Muscle layer of duodenum (tissue), 2 donors: ENCODE data around the gene IKZF4.

Source experiments
- H3K27ac ChIP-seq: one replicate; pipeline ENCODE4 v1.7.0; 2013; ENCODE audit warnings: mild to moderate bottlenecking, low read length
- H3K27me3 ChIP-seq: one replicate; pipeline ENCODE4 v1.7.0; 2013; ENCODE audit warnings: low read depth, mild to moderate bottlenecking, control low read depth, low read length
- H3K36me3 ChIP-seq, 2 donors: one replicate each; pipeline ENCODE4 v1.7.0; 2013; ENCODE audit warnings: low read length in 2 of 2, control low read depth in 1 of 2, mild to moderate bottlenecking in 1 of 2; ENCODE audit not compliant: insufficient read depth in 2 of 2, control insufficient read depth in 1 of 2
- H3K4me1 ChIP-seq, 2 donors: one replicate each; pipeline ENCODE4 v1.7.0; 2013; ENCODE audit warnings: low read length in 2 of 2, mild to moderate bottlenecking in 2 of 2, control low read depth in 1 of 2, moderate library complexity in 1 of 2; ENCODE audit not compliant: insufficient read depth in 2 of 2, control insufficient read depth in 1 of 2
- H3K4me3 ChIP-seq, 2 donors: one replicate each; pipeline ENCODE4 v1.7.0; 2013; ENCODE audit warnings: low read length in 2 of 2, low read depth in 1 of 2, mild to moderate bottlenecking in 1 of 2
- H3K9me3 ChIP-seq, 2 donors: one replicate each; pipeline ENCODE4 v1.7.0; 2013; ENCODE audit warnings: low read length in 2 of 2, control low read depth in 1 of 2, mild to moderate bottlenecking in 1 of 2; ENCODE audit not compliant: control insufficient read depth in 1 of 2
- donor health status: healthy.

Gene IKZF4

GRCh38 chr12:56078427-56078826, 57.6 kb downstream of the IKZF4 start:
- H3K4me1 ChIP-seq, result peaks cover 0 to 22% of the 10 kb centered on the region in 2 donors
- H3K4me3 ChIP-seq, result peak overlapping the region in 1 of 2 donors; percentile 65
- peak overlapping the region; percentile 71 for H3K27ac ChIP-seq
- H3K36me3 ChIP-seq, result no peaks in the 10 kb centered on the region
- no peaks in the 10 kb centered on the region for H3K27me3 ChIP-seq
- H3K9me3 ChIP-seq, result no peaks in the 10 kb centered on the region

DNA sequence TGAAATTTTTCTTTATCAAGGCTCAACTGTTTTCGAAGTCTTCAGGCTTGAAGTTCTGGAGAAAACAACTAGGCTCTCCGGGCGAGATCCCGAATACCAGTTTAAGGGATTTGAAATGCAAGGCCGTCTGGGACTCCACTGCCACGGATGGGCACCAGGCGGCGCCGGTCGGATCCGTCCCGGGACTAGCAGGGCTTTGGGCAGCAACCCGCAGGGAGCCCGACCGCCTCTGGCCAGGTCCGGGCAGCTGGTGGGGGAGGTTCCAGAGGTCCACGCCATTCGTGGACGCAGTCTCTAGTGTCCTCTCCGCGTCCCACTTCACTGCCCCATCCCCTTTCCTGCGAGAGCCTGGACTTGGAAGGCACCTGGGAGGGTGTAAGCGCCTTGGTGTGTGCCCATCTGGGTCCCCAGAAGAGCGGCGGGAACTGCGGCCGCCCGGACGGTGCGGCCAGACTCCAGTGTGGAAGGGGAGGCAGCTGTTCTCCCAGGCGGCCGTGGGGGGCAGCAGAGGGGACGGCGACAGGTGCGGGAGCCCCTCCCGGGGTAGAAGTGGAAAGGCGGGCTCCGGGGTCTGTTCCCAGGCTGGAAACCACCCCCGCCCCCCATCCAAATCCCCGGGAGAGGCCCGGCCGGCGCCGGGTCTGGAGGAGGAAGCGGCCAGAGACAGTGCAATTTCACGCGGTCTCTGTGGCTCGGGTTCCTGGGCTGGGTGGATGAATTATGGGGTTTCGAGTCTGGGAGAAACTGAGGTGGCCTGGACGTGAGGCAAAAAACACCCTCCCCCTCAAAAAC, 58.3 kb downstream of the IKZF4 start:
- peak overlapping the region; percentile 71 for H3K27ac ChIP-seq
- peak overlapping the region; percentile 65 to 76 for H3K4me3 ChIP-seq
- H3K36me3 ChIP-seq, result no peaks in the 10 kb centered on the region
- H3K4me1 ChIP-seq, result peaks cover 0 to 22% of the 10 kb centered on the region in 2 donors
- no peaks in the 10 kb centered on the region for H3K9me3 ChIP-seq
- H3K27me3 ChIP-seq, result no peaks in the 10 kb centered on the region

GRCh38 chr12:56079723-56080555, 59.1 kb downstream of the IKZF4 start, which contains the start of gene ERBB3:
ERBB3 (plus strand) TSS chr12:56080165; CDS start chr12:56080301, 136 bp downstream.
- Histone ChIP-seq H3K27ac (peak within 1 kb of the TSS; percentile 82), H3K27me3 (no peaks in the 10 kb centered on the region), H3K4me3 (peak within 1 kb of the TSS; percentile 65 to 76), H3K4me1 (peaks cover 0 to 22% of the 10 kb centered on the region in 2 donors), H3K36me3 (no peaks in the 10 kb centered on the region), H3K9me3 (no peaks in the 10 kb centered on the region)

GRCh38 chr12:56080556-56081138, 59.8 kb downstream of the IKZF4 start:
- H3K4me1 ChIP-seq, result peaks cover 0 to 22% of the 10 kb centered on the region in 2 donors
- H3K27ac ChIP-seq, result peak overlapping the region; percentile 82

GRCh38 chr12:56081393-56082347, 60.8 kb downstream of the IKZF4 start:
- Histone ChIP-seq H3K9me3 (no peaks in the 10 kb centered on the region), H3K36me3 (no peaks in the 10 kb centered on the region), H3K4me1 (peaks cover 0 to 22% of the 10 kb centered on the region in 2 donors), H3K27me3 (no peaks in the 10 kb centered on the region), H3K4me3 (peak overlapping the region; percentile 65 to 76), H3K27ac (peak overlapping the region; percentile 82)

More at GRCh38 chr12:56080556-56081138, 59.8 kb downstream of the IKZF4 start:
- H3K9me3 ChIP-seq, result no peaks in the 10 kb centered on the region
- H3K4me3 ChIP-seq, result peak overlapping the region; percentile 65 to 76
- no peaks in the 10 kb centered on the region for H3K36me3 ChIP-seq
- H3K27me3 ChIP-seq, result no peaks in the 10 kb centered on the region

- Histone ChIP-seq H3K4me3 (peak overlapping the region in 1 of 2 donors; percentile 65), H3K4me1 (peaks cover 0 to 22% of the 10 kb centered on the region in 2 donors), H3K27ac (peak overlapping the region; percentile 82), H3K9me3 (no peaks in the 10 kb centered on the region), H3K36me3 (no peaks in the 10 kb centered on the region), H3K27me3 (no peaks in the 10 kb centered on the region)
Observed at GRCh38 chr12:56082382-56082781, 61.5 kb downstream of the IKZF4 start.

DNA sequence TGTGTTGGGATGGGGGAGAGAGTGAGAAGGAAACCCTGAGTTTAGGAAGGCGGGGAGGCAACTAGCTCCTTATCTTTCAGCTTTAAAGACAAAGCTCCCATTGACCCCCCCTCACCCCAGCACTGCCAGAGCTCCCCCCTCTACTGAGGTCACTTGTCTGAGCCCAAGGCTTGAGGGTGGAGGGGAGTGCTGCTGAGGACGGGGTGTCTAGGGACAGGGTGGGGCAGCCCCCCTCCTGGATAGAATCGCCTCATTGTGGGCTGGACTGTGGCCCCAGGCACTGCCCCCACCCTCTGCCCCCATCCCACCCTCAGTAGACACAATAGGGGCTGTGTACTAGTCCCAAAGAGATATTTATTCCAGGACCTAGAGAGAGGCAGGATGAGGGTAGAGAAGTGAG, 62.1 kb downstream of the IKZF4 start:
- Histone ChIP-seq H3K36me3 (no peaks in the 10 kb centered on the region), H3K4me1 (peaks cover 0 to 22% of the 10 kb centered on the region in 2 donors), H3K27me3 (no peaks in the 10 kb centered on the region), H3K27ac (peak overlapping the region; percentile 82), H3K9me3 (no peaks in the 10 kb centered on the region), H3K4me3 (no peak overlapping the region)

- H3K36me3 ChIP-seq, result no peaks in the 10 kb centered on the region
- H3K4me3 ChIP-seq, result no peak overlapping the region
- H3K27ac ChIP-seq, result no peak overlapping the region
- H3K27me3 ChIP-seq, result no peaks in the 10 kb centered on the region
- H3K4me1 ChIP-seq, result peaks cover 0 to 8% of the 10 kb centered on the region in 2 donors
- no peaks in the 10 kb centered on the region for H3K9me3 ChIP-seq
Observed at GRCh38 chr12:56084958-56085543, 64.2 kb downstream of the IKZF4 start.

DNA sequence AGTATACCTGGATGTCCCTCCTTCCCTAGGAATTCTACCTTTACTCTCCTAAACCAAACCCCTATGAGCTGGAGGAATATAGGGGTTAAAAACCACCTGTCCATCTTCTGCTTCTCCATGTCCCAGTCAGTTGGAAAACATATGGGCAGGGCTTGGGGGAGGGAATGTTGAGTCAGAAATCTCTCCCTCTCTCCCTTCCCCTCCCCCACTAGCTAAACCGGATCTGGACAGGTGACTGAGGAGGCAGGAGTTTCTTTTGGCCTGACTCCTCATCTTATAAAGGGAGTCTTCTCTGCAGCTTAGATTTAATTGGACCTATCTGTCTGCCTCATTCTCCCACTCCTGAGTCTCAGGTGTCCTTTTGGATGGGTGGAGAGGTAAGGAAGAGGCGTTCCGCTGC, 65.3 kb downstream of the IKZF4 start:
- Histone ChIP-seq H3K4me1 (no peaks in the 10 kb centered on the region), H3K27me3 (no peaks in the 10 kb centered on the region), H3K4me3 (no peak overlapping the region), H3K9me3 (no peaks in the 10 kb centered on the region), H3K36me3 (no peaks in the 10 kb centered on the region), H3K27ac (no peak overlapping the region)

GRCh38 chr12:56086608-56087007, 65.8 kb downstream of the IKZF4 start:
- H3K27me3 ChIP-seq, result no peaks in the 10 kb centered on the region
- no peak overlapping the region for H3K27ac ChIP-seq
- H3K4me3 ChIP-seq, result no peak overlapping the region
- no peaks in the 10 kb centered on the region for H3K9me3 ChIP-seq
- H3K36me3 ChIP-seq, result no peaks in the 10 kb centered on the region
- no peaks in the 10 kb centered on the region for H3K4me1 ChIP-seq
